Activated naive CD4-positive, alpha-beta T cell (primary cell): Measurements from ENCODE around the gene TAS1R2.

Experiments used
- DNase-seq, 4 experiments: peaks; one replicate each; lab custom pipeline; 2025; lab: John Stamatoyannopoulos, UW

The TAS1R2 gene

GRCh38 chr1:18802231-18802630, 57.2 kb downstream of the TAS1R2 start:
- no peak for DNase-seq

- DNase-seq = no peak
Measured at GRCh38 chr1:18800258-18800657, 59.2 kb downstream of the TAS1R2 start.

GRCh38 chr1:18799454-18799853, 60.0 kb downstream of the TAS1R2 start:
- no peak for DNase-seq

- no peak for DNase-seq
Measured at GRCh38 chr1:18798946-18799345, 60.5 kb downstream of the TAS1R2 start.

GRCh38 chr1:18798533-18798932, 60.9 kb downstream of the TAS1R2 start:
- DNase-seq = no peak

- DNase-seq = no peak
Measured at GRCh38 chr1:18796950-18797349, 62.5 kb downstream of the TAS1R2 start.

- DNase-seq = no peak
Measured at GRCh38 chr1:18795002-18795689, 64.3 kb downstream of the TAS1R2 start.

- DNase-seq = no peak
Measured at GRCh38 chr1:18794561-18794960, 64.9 kb downstream of the TAS1R2 start.

- DNase-seq = no peak
Measured at GRCh38 chr1:18794051-18794450, 65.4 kb downstream of the TAS1R2 start.

- no peak for DNase-seq
Measured at GRCh38 chr1:18793164-18793563, 66.3 kb downstream of the TAS1R2 start.

- no peak for DNase-seq
Measured at GRCh38 chr1:18792747-18793146, 66.7 kb downstream of the TAS1R2 start.
